HEK293 (cell line): Measurements from ENCODE around the gene ADI1.

Experiments
- CTCF ChIA-PET: fragments of 350-600 bp; formaldehyde crosslinking; extraction: SDS; loops from one replicate; lab custom pipeline; 2021; ENCODE audit warnings: antibody characterized with exemption; lab: Yijun Ruan, JAX
- POLR2A ChIA-PET: fragments of 300-600 bp; formaldehyde crosslinking; extraction: SDS; loops from one replicate; lab custom pipeline; 2020; ENCODE audit warnings: antibody characterized with exemption, inconsistent platforms; lab: Yijun Ruan, JAX
- H3K27ac ChIP-seq: fragments of 200-500 bp; sonication (Bioruptor generic); 2 replicates; pipeline ENCODE4 v1.5.1; 2014; ENCODE audit warnings: low read depth, low read length, control low read depth, inconsistent platforms; ENCODE audit errors: extremely low read depth
- H3K36me3 ChIP-seq, 2 experiments: fragments of 200-500 bp in 1 of 2; sonication (Bioruptor generic) in 1 of 2; 1 replicate in 1 of 2; 2 replicates in 1 of 2; pipeline ENCODE4 v1.5.1; 2014 to 2017; ENCODE audit warnings: inconsistent platforms in 2 of 2, low read length in 2 of 2; ENCODE audit not compliant: control insufficient read depth in 2 of 2, insufficient read depth in 1 of 2
- H3K4me1 ChIP-seq: fragments of 200-500 bp; sonication (Bioruptor generic); 2 replicates; pipeline ENCODE4 v1.5.1; 2014; ENCODE audit warnings: mild to moderate bottlenecking, low read length, inconsistent platforms; ENCODE audit not compliant: control insufficient read depth, insufficient read depth
- H3K4me3 ChIP-seq: 2 replicates; pipeline ENCODE4 v1.5.1; 2011; ENCODE audit warnings: low read depth, mild to moderate bottlenecking, control low read depth, low read length, moderate library complexity
- H3K9me3 ChIP-seq: fragments of 200-500 bp; sonication (Bioruptor generic); 2 replicates; pipeline ENCODE4 v1.5.1; 2014; ENCODE audit warnings: low read depth, low read length, inconsistent platforms; ENCODE audit not compliant: control insufficient read depth, insufficient read depth
- KLF9 ChIP-seq: fragments of 450-650 bp; formaldehyde crosslinking; IDR thresholded peaks from 2 replicates; pipeline ENCODE4 v1.5.1; 2016; ENCODE audit warnings: missing biosample characterization, missing genetic modification characterization, low read depth
- OSR2 ChIP-seq: fragments of 450-650 bp; formaldehyde crosslinking; IDR thresholded peaks from 2 replicates; pipeline ENCODE4 v1.5.1; 2016; ENCODE audit warnings: missing biosample characterization, missing genetic modification characterization
- SCRT1 ChIP-seq: fragments of 450-650 bp; formaldehyde crosslinking; IDR thresholded peaks from 2 replicates; pipeline ENCODE4 v1.5.1; 2016; ENCODE audit warnings: missing biosample characterization, missing genetic modification characterization, borderline replicate concordance
- SCRT2 ChIP-seq: fragments of 450-650 bp; formaldehyde crosslinking; IDR thresholded peaks from 2 replicates; pipeline ENCODE4 v1.5.1; 2016; ENCODE audit warnings: missing biosample characterization, missing genetic modification characterization
- YY1 ChIP-seq: fragments of 450-650 bp; formaldehyde crosslinking; IDR thresholded peaks from 2 replicates; pipeline ENCODE4 v1.5.1; 2018; ENCODE audit warnings: missing biosample characterization, missing genetic modification characterization
- ZBTB44 ChIP-seq: fragments of 450-650 bp; IDR thresholded peaks from 2 replicates; pipeline ENCODE4 v1.5.1; 2018; ENCODE audit warnings: missing biosample characterization, mild to moderate bottlenecking, missing genetic modification characterization
- ZBTB48 ChIP-seq: fragments of 450-650 bp; formaldehyde crosslinking; IDR thresholded peaks from 2 replicates; pipeline ENCODE4 v1.5.1; 2016; ENCODE audit warnings: missing biosample characterization, missing genetic modification characterization
- ZBTB8A ChIP-seq: fragments of 450-650 bp; formaldehyde crosslinking; IDR thresholded peaks from 2 replicates; pipeline ENCODE4 v1.5.1; 2016; ENCODE audit warnings: missing biosample characterization, missing genetic modification characterization
- ZFHX2 ChIP-seq: fragments of 450-650 bp; formaldehyde crosslinking; conservative IDR thresholded peaks from 2 replicates; pipeline ENCODE4 v1.5.1; 2016; ENCODE audit warnings: missing biosample characterization, missing genetic modification characterization
- ZNF112 ChIP-seq: fragments of 450-650 bp; formaldehyde crosslinking; IDR thresholded peaks from 2 replicates; pipeline ENCODE4 v1.5.0; 2017; ENCODE audit warnings: missing biosample characterization, missing genetic modification characterization
- ZNF223 ChIP-seq: fragments of 450-650 bp; formaldehyde crosslinking; IDR thresholded peaks from 2 replicates; pipeline ENCODE4 v1.5.1; 2016; ENCODE audit warnings: missing biosample characterization, missing genetic modification characterization
- ZNF248 ChIP-seq: fragments of 450-650 bp; formaldehyde crosslinking; IDR thresholded peaks from 2 replicates; pipeline ENCODE4 v1.5.1; 2017; ENCODE audit warnings: missing biosample characterization, missing genetic modification characterization
- ZNF449 ChIP-seq: fragments of 450-650 bp; formaldehyde crosslinking; IDR thresholded peaks from 2 replicates; pipeline ENCODE4 v1.5.1; 2017; ENCODE audit warnings: missing biosample characterization, mild to moderate bottlenecking, missing genetic modification characterization, moderate library complexity
- ZNF48 ChIP-seq: fragments of 450-650 bp; formaldehyde crosslinking; IDR thresholded peaks from 2 replicates; pipeline ENCODE4 v1.5.1; 2016; ENCODE audit warnings: missing biosample characterization, missing genetic modification characterization
- ZNF555 ChIP-seq: fragments of 450-650 bp; formaldehyde crosslinking; conservative IDR thresholded peaks from 2 replicates; pipeline ENCODE4 v1.5.1; 2017; ENCODE audit warnings: missing biosample characterization, mild to moderate bottlenecking, missing genetic modification characterization, inconsistent platforms
- ZNF585B ChIP-seq: fragments of 450-650 bp; formaldehyde crosslinking; IDR thresholded peaks from 2 replicates; pipeline ENCODE4 v1.5.1; 2016; ENCODE audit warnings: missing biosample characterization, missing genetic modification characterization
- ZNF645 ChIP-seq: fragments of 450-650 bp; formaldehyde crosslinking; IDR thresholded peaks from 2 replicates; pipeline ENCODE4; 2016; ENCODE audit warnings: missing biosample characterization, missing genetic modification characterization
- ZNF660 ChIP-seq: fragments of 450-650 bp; IDR thresholded peaks from 2 replicates; pipeline ENCODE4 v1.5.1; 2018; ENCODE audit warnings: missing biosample characterization, mild to moderate bottlenecking, missing genetic modification characterization
- ZNF692 ChIP-seq: fragments of 450-650 bp; formaldehyde crosslinking; IDR thresholded peaks from 2 replicates; pipeline ENCODE4 v1.5.1; 2016; ENCODE audit warnings: missing biosample characterization, missing genetic modification characterization
- ZNF701 ChIP-seq: fragments of 450-650 bp; formaldehyde crosslinking; IDR thresholded peaks from 2 replicates; pipeline ENCODE4 v1.5.1; 2016; ENCODE audit warnings: missing biosample characterization, missing genetic modification characterization
- ZNF785 ChIP-seq: fragments of 450-650 bp; formaldehyde crosslinking; IDR thresholded peaks from 2 replicates; pipeline ENCODE4 v1.5.1; 2016; ENCODE audit warnings: missing biosample characterization, missing genetic modification characterization

The ADI1 gene

GRCh38 chr2:3543023-3543683 is 23.8 kb upstream of the ADI1 start:
- Histone ChIP-seq H3K36me3 (peaks cover 35 to 83% of the 10 kb centered on the region in 2 experiments), H3K27ac (no peak overlapping the region), H3K9me3 (no peaks in the 10 kb centered on the region), H3K4me3 (no peak overlapping the region), H3K4me1 (no peaks in the 10 kb centered on the region)
- CTCF ChIA-PET: no interaction called here
- POLR2A ChIA-PET: interaction anchor here (1.8 kb wide), 1 partner anchor 15 kb away, joined by 8 read pairs; the partner anchor contains the start of gene RNASEH1
- no peak for TF ChIP-seq ZNF660 (tag by site-specific recombination)
- TF ChIP-seq ZBTB8A (tag by site-specific recombination): no peak
- no peak for TF ChIP-seq ZFHX2
- no peak for TF ChIP-seq ZNF449
- no peak for TF ChIP-seq ZNF555
- no peak for TF ChIP-seq ZNF248 (tag by site-specific recombination)
- TF ChIP-seq ZNF585B (tag by site-specific recombination): no peak
- TF ChIP-seq SCRT1 (tag by site-specific recombination): no peak
- TF ChIP-seq YY1 (tag by site-specific recombination): no peak
- no peak for TF ChIP-seq ZNF48
- TF ChIP-seq ZNF645: no peak
- TF ChIP-seq KLF9 (tag by site-specific recombination): no peak
- TF ChIP-seq ZBTB44 (tag by site-specific recombination): no peak
- no peak for TF ChIP-seq OSR2 (tag by site-specific recombination)
- no peak for TF ChIP-seq ZBTB48 (tag by site-specific recombination)

- ChIA-PET CTCF (no interaction called here), POLR2A (no interaction called here)
Measured at GRCh38 chr2:3542107-3542506, 22.8 kb upstream of the ADI1 start.

More at GRCh38 chr2:3542107-3542506, 22.8 kb upstream of the ADI1 start:
- no peaks in the 10 kb centered on the region for H3K4me1 ChIP-seq
- TF ChIP-seq ZNF701 (no peak), ZNF785 (tag by site-specific recombination) (no peak), ZNF223 (tag by site-specific recombination) (no peak), ZNF112 (tag by site-specific recombination) (no peak), ZNF692 (no peak), SCRT2 (no peak)
- no peak overlapping the region for H3K4me3 ChIP-seq
- H3K9me3 ChIP-seq: no peaks in the 10 kb centered on the region
- H3K36me3 ChIP-seq: peaks cover 27 to 73% of the 10 kb centered on the region in 2 experiments
- no peak overlapping the region for H3K27ac ChIP-seq
